Measurements from ENCODE around the gene IER5L. TPM values are rescaled to one million over a fixed set of nuclear protein-coding genes. Genes with fewer than 3 reads are reported as not detected.

The IER5L gene
- total RNA-seq, 2 experiments from 2014 or later, result 3.7 to 4.1 TPM

DNA sequence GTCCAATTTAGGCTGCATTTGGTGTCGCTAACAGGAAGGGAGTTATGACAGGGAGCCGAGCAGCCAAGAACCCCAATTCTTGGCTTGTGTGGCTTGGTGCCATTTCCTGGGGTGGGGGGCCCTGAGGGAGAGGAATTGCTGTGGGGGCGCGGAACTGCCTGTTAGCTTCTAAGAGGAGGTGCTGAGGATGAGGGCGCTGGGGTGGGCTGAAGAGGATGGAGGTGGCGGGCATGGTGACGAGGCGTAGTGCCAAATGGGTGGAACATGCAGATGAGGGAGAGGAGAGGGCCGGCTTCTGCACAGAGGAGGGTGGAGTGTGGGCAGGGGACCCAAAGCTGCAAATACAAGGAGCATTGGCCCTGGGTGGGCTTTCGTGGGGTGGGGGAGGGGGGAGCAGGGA lies 27.9 kb downstream of the IER5L start:
- CTCF ChIA-PET, result interaction anchor here (1.0 to 4.9 kb wide), 2 partner anchors 8 to 10 kb away, joined by 4 to 28 read pairs; no protein-coding TSS in a partner anchor
- TF ChIP-seq, protein P1, sequence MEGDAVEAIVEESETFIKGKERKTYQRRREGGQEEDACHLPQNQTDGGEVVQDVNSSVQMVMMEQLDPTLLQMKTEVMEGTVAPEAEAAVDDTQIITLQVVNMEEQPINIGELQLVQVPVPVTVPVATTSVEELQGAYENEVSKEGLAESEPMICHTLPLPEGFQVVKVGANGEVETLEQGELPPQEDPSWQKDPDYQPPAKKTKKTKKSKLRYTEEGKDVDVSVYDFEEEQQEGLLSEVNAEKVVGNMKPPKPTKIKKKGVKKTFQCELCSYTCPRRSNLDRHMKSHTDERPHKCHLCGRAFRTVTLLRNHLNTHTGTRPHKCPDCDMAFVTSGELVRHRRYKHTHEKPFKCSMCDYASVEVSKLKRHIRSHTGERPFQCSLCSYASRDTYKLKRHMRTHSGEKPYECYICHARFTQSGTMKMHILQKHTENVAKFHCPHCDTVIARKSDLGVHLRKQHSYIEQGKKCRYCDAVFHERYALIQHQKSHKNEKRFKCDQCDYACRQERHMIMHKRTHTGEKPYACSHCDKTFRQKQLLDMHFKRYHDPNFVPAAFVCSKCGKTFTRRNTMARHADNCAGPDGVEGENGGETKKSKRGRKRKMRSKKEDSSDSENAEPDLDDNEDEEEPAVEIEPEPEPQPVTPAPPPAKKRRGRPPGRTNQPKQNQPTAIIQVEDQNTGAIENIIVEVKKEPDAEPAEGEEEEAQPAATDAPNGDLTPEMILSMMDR (IDR thresholded peaks at IDR 0.05), result no peak
- H3K27ac Mint-ChIP-seq, result no peak overlapping the region
- no peaks in the 10 kb centered on the region for H3K4me1 Mint-ChIP-seq (ENCODE audit: low read depth)
- no peak for DNase-seq
- H3K4me3 Mint-ChIP-seq, result no peak overlapping the region
- intact Hi-C loops (cut with micrococcal nuclease), result no loop called here
- H3K9me3 Mint-ChIP-seq, result no peaks in the 10 kb centered on the region
- ATAC-seq, result no peak
- H3K36me3 Mint-ChIP-seq (ENCODE audit: low read depth), result peaks cover 4% of the 10 kb centered on the region
- POLR2A ChIA-PET, result interaction anchor here (2.1 kb wide), 1 partner anchor 13 kb away, joined by 5 read pairs; no protein-coding TSS in a partner anchor
- H3K27me3 Mint-ChIP-seq, result no peaks in the 10 kb centered on the region

DNA sequence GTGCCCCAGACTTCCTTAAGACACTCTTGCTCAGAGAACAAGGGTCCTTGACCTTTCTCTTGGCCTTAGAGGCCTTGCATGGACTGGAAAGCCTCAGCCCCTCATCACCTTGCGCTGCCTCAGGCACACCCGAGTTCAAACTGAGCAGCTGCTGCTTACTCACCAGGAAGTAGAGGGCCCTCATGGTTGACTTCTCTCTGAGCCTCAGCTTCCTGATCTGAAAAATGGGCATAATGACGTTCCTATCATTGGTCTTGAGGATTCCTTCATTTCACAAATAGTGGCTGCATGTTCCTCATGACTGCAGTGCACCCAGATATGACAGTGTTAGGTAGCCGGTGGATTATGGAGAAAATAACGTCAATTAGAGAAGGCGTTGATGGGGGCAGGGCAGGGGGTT lies 28.6 kb downstream of the IER5L start:
- CTCF ChIA-PET, result interaction anchor here (0.9 to 1.0 kb wide), 2 partner anchors 10 to 25 kb away, joined by 3 to 4 read pairs; no protein-coding TSS in a partner anchor

DNA sequence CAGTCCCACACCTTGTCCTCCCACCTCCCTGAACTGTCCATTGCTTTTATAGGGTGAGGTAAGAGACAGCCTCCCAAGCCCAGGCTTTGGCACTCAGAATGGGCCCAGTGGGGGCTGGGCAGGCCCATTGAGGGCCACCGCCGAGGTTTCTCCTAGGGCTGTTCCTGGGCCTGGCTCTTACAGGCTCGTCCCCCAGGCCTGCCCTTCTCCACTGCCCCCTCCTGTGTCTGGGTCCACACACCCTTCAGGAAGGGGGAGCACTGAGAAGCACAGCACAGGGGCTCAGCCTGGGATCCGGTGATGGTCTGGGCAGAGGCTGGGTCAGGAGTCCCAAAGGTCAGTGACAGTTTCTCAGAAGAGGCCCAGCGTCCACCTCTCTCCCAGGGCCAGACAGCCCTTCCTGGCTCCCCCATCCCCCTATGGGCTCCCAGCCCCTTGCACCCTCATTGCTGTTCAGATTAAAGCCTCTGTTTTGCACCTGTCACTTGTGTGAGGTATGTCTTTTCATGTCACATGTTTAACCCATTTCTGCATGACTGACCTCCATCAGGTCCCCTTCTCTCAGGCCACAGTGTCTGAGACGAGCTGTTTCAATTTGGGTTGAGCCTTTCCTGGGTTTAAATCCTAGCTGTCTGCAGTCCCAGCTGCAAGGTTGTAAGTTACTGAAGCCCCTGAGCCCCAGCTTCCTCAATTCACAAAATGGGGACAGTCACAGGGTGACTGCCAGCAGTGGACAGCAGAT lies 29.4 kb downstream of the IER5L start:
- no peaks in the 10 kb centered on the region for H3K9me3 Mint-ChIP-seq
- intact Hi-C loops (cut with micrococcal nuclease), result no loop called here
- ChIA-PET POLR2A (no interaction called here), CTCF (interaction anchor here (0.9 to 1.0 kb wide), 2 partner anchors 17 to 26 kb away, joined by 3 read pairs; no protein-coding TSS in a partner anchor)
- no peak overlapping the region for H3K27ac Mint-ChIP-seq
- H3K27me3 Mint-ChIP-seq, result no peaks in the 10 kb centered on the region
- ATAC-seq (no peak), DNase-seq (no peak)
- H3K4me1 Mint-ChIP-seq (ENCODE audit: low read depth), result peaks cover 5% of the 10 kb centered on the region
- H3K36me3 Mint-ChIP-seq (ENCODE audit: low read depth), result peaks cover 10% of the 10 kb centered on the region
- H3K4me3 Mint-ChIP-seq, result no peak overlapping the region
- TF ChIP-seq, protein P1 (IDR thresholded peaks at IDR 0.05), result no peak

More for the DNA sequence above, 28.6 kb downstream of the IER5L start:
- no peak overlapping the region for H3K4me3 Mint-ChIP-seq
- ATAC-seq (no peak), DNase-seq (no peak)
- POLR2A ChIA-PET, result no interaction called here
- TF ChIP-seq, protein P1 (IDR thresholded peaks at IDR 0.05), result no peak
- intact Hi-C loops (cut with micrococcal nuclease), result no loop called here
- H3K36me3 Mint-ChIP-seq (ENCODE audit: low read depth), result peaks cover 4% of the 10 kb centered on the region
- H3K27me3 Mint-ChIP-seq, result no peaks in the 10 kb centered on the region
- H3K9me3 Mint-ChIP-seq, result no peaks in the 10 kb centered on the region
- no peaks in the 10 kb centered on the region for H3K4me1 Mint-ChIP-seq (ENCODE audit: low read depth)
- no peak overlapping the region for H3K27ac Mint-ChIP-seq

DNA sequence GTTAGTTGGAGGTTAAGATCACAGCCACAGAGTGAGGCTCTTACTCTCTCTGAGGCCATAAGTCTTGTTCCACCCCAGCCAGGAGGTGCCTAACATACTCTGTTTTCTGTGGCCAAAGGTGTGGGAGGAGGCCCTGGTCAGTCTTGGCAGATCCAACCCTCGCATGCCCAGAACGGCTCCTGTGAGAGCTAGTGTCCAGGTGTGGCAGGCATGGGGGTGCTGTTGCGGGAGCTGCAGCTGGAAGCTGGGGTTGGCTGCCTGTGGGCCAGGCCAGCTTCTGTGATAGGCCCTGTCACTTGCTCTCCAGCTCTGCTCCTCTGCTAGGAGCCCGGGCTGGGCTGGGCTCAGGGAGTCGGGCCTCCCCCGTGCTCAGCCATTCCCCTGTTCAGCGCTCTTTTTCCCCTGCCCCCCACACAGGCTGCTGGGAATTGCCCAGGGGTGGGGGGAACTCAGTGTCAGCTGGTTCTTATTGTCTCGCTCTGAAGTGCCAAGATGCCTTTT lies 31.6 kb downstream of the IER5L start:
- intact Hi-C loops (cut with micrococcal nuclease), result no loop called here
- Mint-ChIP-seq H3K36me3 (ENCODE audit: low read depth) (peaks cover 18% of the 10 kb centered on the region), H3K27ac (no peak overlapping the region), H3K4me3 (no peak overlapping the region), H3K4me1 (ENCODE audit: low read depth) (peaks cover 20% of the 10 kb centered on the region), H3K9me3 (no peaks in the 10 kb centered on the region), H3K27me3 (no peaks in the 10 kb centered on the region)
- ATAC-seq, result no peak
- ChIA-PET CTCF (interaction anchor here (0.7 to 1.7 kb wide), 2 partner anchors 15 to 478 kb away, joined by 3 to 5 read pairs; no protein-coding TSS in a partner anchor), POLR2A (interaction anchor here (0.5 kb wide), 1 partner anchor 16 kb away, joined by 3 read pairs; no protein-coding TSS in a partner anchor)
- TF ChIP-seq, protein P1 (IDR thresholded peaks at IDR 0.05), result no peak
- DNase-seq, result no peak

DNA sequence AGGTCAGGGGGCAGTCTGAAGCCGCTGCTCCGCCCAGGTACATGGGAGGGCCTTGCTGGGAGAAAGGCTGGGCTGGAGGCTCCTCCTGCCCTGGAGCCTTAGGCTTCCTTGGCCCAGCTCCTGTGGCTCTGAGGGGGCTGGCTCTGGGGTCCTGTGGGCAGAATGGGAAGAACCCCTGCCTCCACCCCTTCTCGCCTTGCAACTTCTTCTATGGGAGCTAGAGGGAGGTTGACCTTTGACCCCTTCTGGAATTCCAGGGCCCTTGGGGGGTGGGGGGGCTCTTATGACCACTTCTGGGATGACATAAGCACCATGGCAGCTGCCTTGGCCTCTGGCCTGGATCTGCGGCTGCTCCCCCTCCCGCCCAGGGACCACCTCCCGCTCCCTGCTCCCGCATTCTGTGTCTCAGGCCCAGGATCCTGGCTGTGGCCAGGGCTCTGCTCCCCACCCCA lies 32.2 kb downstream of the IER5L start:
- ATAC-seq, result no peak
- Mint-ChIP-seq H3K4me1 (ENCODE audit: low read depth) (peaks cover 26% of the 10 kb centered on the region), H3K27me3 (no peaks in the 10 kb centered on the region), H3K36me3 (ENCODE audit: low read depth) (peaks cover 16% of the 10 kb centered on the region), H3K9me3 (no peaks in the 10 kb centered on the region), H3K27ac (no peak overlapping the region), H3K4me3 (no peak overlapping the region)
- DNase-seq, result no peak
- ChIA-PET POLR2A (interaction anchor here (0.5 kb wide), 1 partner anchor 17 kb away, joined by 3 read pairs; no protein-coding TSS in a partner anchor), CTCF (interaction anchor here (1.7 kb wide), 1 partner anchor 14 kb away, joined by 5 read pairs; no protein-coding TSS in a partner anchor)
- TF ChIP-seq, protein P1 (IDR thresholded peaks at IDR 0.05), result no peak
- intact Hi-C loops (cut with micrococcal nuclease), result no loop called here

Measured in activated CD8-positive, alpha-beta T cell treated with anti-CD3 and anti-CD28 coated beads for 36 hours (primary cell).